Stimulated activated CD8-positive, alpha-beta memory T cell treated with anti-CD3 and anti-CD28 coated beads, Interleukin-15, amount 100 ng/mL, for 1 hour (primary cell): Measurements from ENCODE around the gene BCL2L2.

ENCODE experiments used
- DNase-seq: peaks from one replicate; pipeline ENCODE4 v3.0.0-alpha.2; 2020; ENCODE audit warnings: low read depth

BCL2L2 gene

DNA sequence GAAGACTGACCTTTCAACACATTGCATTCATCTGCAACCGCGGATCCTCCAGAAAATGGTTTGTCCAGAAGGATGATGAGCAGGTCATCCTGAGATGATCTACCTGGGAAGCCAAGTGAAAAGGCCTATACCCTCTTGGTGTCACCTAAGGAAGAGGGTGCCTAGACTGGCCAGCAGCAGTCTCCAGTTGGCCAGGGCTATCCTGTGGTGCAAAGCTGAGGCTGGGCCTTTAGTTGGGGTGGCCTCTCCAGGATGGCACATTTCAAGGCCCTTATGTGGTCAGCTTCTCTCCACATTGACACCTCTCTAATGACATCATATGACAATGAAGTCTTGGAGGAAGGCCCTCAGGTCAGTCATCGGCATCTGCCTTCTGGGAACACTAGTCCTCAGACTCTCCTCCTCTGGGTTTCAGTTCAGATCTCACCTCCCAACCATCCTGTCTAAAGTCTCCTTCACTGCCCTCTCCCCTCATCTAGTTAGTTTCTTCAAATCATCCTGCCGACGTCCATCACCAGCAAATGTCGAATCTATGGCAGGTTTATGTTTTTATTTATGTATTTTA is 49.3 kb downstream of the BCL2L2 start:
- DNase-seq = no peak

DNA sequence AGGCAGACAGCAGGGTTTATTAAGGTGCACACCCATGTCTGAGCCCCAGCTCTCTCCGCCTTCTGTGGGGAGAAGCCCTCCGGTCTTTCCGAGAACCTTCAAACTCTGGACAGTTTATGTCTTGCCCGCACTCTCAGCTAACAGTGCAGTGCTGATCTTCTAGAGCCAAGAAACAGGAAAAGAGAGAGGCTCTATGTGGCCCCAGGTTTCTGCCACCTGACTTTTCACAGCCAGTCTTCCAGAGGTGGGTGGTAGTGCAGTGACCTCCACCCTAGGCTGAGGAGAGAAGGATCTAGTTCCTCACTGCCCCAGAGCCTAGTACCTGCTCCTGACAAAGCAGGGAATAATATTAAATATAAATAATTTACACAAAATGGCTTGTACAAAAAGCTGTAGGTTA is 50.0 kb downstream of the BCL2L2 start:
- no peak for DNase-seq

DNA sequence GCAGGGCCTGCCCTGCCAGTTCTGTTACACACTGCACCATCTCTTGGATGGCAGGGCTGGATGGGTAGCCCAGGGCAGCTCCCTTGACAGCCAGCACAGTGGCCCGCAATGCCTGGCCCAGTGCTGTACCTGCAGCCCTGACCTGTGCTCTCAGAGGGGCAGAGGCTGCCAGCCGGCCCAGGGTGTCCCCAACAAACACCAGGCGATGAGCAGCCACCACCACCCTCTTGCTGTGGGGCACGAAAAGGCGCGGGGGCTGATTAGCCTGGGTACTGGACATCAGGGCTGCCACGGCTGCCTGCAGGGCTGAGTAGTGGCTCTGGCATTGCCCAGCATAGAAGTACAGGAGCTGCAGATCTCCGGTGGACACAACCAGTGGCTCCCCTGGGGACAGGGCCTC is 50.6 kb downstream of the BCL2L2 start:
- no peak for DNase-seq

DNA sequence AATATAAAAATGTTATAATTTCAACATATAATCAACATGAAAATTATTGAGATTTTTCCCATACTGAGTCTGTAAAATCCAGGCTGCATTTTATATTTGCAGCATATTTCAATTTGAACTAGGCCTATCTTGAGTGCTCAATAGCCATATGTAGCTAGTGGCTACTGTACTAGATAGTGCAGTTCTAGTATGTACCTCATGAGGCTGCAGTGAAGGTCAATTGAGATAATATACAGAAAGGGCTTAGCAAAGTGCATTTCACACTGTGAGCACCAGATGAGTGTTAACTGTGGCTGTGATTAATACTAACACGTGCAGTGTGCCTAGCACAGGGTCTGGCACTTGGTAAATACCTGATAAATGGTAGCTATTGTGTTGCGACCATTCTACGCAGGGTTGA is 51.4 kb downstream of the BCL2L2 start:
- DNase-seq = no peak

DNA sequence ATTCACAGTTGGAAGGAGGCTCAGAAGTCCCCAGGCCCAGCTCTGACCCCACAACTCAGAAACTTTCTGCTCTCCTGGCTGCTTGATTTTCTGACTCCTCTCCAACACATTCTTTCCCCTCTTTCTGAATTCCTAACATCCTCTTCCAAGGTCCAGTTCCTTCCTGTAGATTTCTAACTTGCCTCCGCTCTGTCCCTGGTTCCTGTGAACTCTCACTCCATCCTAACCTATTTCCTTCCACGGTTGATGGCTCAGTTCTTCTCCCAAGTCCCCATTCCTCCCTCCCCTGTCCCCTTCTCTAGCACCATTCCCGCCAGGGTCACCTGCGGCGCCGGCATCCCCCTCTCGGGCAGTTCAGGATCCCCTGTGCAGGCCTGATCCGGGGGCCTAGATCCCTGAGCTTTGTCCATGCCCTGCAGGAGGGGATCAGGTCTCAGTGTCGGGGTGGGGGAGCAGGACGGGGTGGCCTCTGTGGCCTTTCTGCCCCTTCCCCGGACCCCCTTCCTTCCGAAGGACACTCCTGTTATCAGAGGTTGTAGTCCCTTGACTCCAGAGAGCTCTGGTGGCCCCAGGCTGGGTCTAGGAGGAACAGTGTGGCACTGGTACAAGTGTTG is 52.0 kb downstream of the BCL2L2 start:
- DNase-seq = no peak

DNA sequence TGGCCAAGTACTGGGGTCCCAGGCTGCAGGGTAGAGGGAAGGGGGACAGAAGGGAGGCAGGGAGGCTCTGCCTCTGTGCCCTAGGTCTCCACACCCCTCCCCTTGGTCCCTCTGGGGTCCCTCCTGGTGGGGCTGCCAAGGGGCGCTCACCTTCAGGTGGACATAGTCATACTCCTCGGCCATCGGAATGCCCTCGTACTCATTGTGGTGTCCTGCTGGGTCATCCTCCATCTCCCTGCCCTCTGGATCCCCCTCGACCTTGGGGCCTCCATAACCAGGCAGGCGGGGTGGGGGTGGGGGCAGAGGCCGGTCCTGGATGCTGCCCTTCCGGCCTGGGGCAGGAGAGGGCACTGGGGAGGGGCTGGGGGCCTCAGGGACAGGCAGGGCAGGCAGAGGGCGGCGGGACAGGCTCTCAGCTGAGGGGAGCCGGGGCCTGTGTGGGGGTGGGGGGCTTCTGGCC is 52.6 kb downstream of the BCL2L2 start:
- DNase-seq = no peak

DNA sequence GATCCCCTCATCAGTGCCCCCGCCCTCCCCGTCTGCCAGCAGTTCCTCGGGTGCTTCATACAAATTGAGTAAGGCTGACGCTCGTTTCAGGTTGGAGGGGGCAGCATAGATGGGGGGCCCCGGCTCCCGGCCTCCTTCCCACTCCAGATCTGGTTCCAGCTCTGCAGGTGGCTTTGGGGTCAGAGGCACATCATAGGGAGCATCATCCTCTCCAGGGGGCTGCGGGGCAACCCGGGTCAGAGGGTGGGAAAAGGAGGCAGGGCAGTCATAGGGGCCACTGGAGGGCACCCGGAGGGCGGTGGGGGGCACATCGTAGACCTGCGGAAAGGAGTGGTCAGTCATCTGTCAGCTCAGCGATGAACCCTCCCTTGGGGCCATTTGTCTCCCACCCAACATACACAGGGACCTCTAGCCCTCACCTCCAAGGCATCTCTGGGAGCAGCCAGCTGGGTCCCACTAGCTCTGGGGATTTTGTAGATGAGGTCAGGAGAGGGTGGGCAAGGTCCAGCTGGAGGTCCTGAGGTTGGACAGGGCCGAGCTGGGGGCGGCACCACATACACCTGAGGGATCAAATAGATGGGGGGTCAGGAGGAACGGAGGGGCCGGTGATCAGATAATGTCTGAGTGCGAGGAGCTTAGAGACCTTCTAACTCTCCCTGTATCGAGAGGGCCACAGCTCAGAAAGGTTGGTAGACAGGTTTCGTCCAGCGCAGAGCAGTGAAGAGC is 53.3 kb downstream of the BCL2L2 start:
- DNase-seq = no peak

DNA sequence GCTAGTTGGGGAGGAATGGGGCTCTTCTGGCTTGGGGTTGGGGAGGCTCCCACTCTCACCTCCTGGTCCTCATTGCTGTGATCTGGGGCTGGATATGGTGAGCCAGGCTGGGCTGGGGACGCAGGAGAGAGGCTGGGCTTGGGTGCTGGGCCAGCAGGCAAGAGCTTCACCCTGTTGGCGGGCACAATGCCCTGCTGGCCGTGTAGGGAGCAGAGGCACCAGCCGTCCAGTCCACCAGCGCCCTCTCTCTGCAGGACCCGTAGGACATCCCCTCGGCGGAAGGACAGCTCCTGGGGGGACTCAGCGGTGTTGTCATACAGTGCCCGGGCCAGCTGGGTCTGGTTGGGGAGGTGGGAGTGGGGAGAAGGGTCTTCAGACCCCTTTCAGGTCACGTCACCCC is 53.9 kb downstream of the BCL2L2 start:
- no peak for DNase-seq

DNA sequence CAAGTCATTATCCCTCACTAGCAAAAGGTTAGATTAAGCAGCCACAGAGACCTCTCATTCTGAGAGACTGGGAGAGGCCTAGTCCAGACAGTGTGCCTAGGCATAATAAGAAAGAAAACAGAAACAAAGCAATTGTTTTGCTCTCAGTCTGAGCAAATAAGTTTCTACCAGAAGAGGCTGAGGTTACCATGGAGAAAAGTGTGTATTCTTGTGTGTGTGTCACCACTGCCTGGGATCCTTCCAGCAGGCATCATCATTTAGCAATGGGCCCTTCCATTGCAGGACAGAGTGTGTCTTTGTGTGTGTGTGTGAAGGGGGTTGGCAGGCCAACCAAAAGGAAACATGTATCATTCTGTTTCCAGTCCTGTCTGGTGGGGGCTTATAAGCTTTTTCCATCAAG is 54.7 kb downstream of the BCL2L2 start:
- no peak for DNase-seq
